GM23338 (cell line): ENCODE results near the gene SVIL. TPM values are rescaled to one million over a fixed set of nuclear protein-coding genes. Genes with fewer than 3 reads are reported as not detected.

Experiments used
- ATAC-seq: fragments of 200-7000 bp; cut with Tn5 transposase; 3 replicates; pipeline ENCODE4 v1.9.1; 2020
- DNase-seq: peaks from one replicate; pipeline ENCODE4 v3.0.0-alpha.2; 2015; ENCODE audit warnings: low spot score
- H2AFZ ChIP-seq: fragments of 200-600 bp; sonication (generic); 2 replicates; pipeline ENCODE4 v1.8.0; 2016; ENCODE audit warnings: antibody characterized with exemption, mild to moderate bottlenecking, moderate library complexity
- H3F3A ChIP-seq: fragments of 200-600 bp; sonication (generic); replicated peaks from 2 replicates; pipeline ENCODE4 v1.8.0; 2017; ENCODE audit warnings: antibody characterized with exemption, mixed run types, low read depth
- H3K27ac ChIP-seq: fragments of 200-600 bp; sonication (generic); 2 replicates; pipeline ENCODE4 v1.6.1; 2016; ENCODE audit warnings: low read depth
- H3K27me3 ChIP-seq: fragments of 200-600 bp; sonication (generic); 2 replicates; pipeline ENCODE4 v1.8.0; 2016; ENCODE audit warnings: mild to moderate bottlenecking, mixed run types, moderate library complexity; ENCODE audit not compliant: insufficient read depth
- H3K36me3 ChIP-seq: fragments of 200-600 bp; sonication (generic); 2 replicates; pipeline ENCODE4 v1.8.0; 2016; ENCODE audit warnings: mild to moderate bottlenecking; ENCODE audit not compliant: insufficient read depth
- H3K4me1 ChIP-seq: fragments of 200-600 bp; sonication (generic); 2 replicates; pipeline ENCODE4 v1.8.0; 2016; ENCODE audit warnings: mild to moderate bottlenecking, moderate library complexity; ENCODE audit not compliant: insufficient read depth
- H3K4me2 ChIP-seq: fragments of 200-600 bp; sonication (generic); 2 replicates; pipeline ENCODE4 v1.7.1; 2017; ENCODE audit warnings: mixed run types
- H3K4me3 ChIP-seq: fragments of 200-600 bp; sonication (generic); 2 replicates; pipeline ENCODE4 v1.6.1; 2016; ENCODE audit warnings: mixed run types
- H3K79me2 ChIP-seq: fragments of 200-600 bp; sonication (generic); replicated peaks from 2 replicates; pipeline ENCODE4 v1.8.0; 2017; ENCODE audit warnings: mild to moderate bottlenecking; ENCODE audit not compliant: insufficient read depth
- H3K9me2 ChIP-seq: fragments of 200-600 bp; sonication (generic); 2 replicates; pipeline ENCODE4 v1.8.0; 2017; ENCODE audit not compliant: insufficient read depth
- H4K20me1 ChIP-seq: fragments of 200-600 bp; sonication (generic); replicated peaks from 2 replicates; pipeline ENCODE4 v1.8.0; 2017; ENCODE audit warnings: mild to moderate bottlenecking; ENCODE audit not compliant: insufficient read depth
- H3K27ac Mint-ChIP-seq: 2 replicates; pipeline ENCODE4 v1.8.0; 2020; ENCODE audit warnings: inconsistent platforms, mild to moderate bottlenecking, moderate library complexity, mixed read lengths
- H3K27me3 Mint-ChIP-seq: 3 replicates; pipeline ENCODE4 v1.8.0; 2022; ENCODE audit warnings: low read depth, mild to moderate bottlenecking, moderate library complexity, mixed read lengths, inconsistent platforms; ENCODE audit not compliant: insufficient read depth, poor library complexity
- H3K36me3 Mint-ChIP-seq: 3 replicates; pipeline ENCODE4 v1.8.0; 2021; ENCODE audit warnings: low read depth, mild to moderate bottlenecking, inconsistent platforms, moderate library complexity, mixed read lengths
- H3K4me1 Mint-ChIP-seq: 3 replicates; pipeline ENCODE4 v1.8.0; 2020; ENCODE audit warnings: mild to moderate bottlenecking, inconsistent platforms, mixed read lengths
- H3K4me3 Mint-ChIP-seq: 3 replicates; pipeline ENCODE4 v1.8.0; 2021; ENCODE audit warnings: moderate library complexity, mild to moderate bottlenecking, inconsistent platforms, mixed read lengths
- H3K9me3 Mint-ChIP-seq: 3 replicates; pipeline ENCODE4 v1.8.0; 2020; ENCODE audit warnings: moderate library complexity, mild to moderate bottlenecking, inconsistent platforms, mixed read lengths
- CREB1 ChIP-seq: fragments of 250-450 bp; sonication (Bioruptor Pico); IDR thresholded peaks from 2 replicates; pipeline ENCODE4 v1.5.0; 2020; ENCODE audit warnings: low read depth, mild to moderate bottlenecking, moderate library complexity
- EZH2 ChIP-seq: fragments of 200-600 bp; sonication (generic); IDR thresholded peaks from one replicate; pipeline ENCODE4 v1.8.0; 2017; ENCODE audit warnings: antibody characterized with exemption, mild to moderate bottlenecking, low read depth; ENCODE audit not compliant: unreplicated experiment
- JUNB ChIP-seq: IDR thresholded peaks from one replicate; pipeline ENCODE4 v1.6.1; 2016; ENCODE audit warnings: antibody characterized with exemption; ENCODE audit not compliant: unreplicated experiment
- NANOG ChIP-seq: IDR thresholded peaks from 2 replicates; pipeline ENCODE4 v1.6.1; 2016; ENCODE audit warnings: antibody characterized with exemption, borderline replicate concordance
- STAT1 ChIP-seq: IDR thresholded peaks from one replicate; pipeline ENCODE4 v1.6.1; 2016; ENCODE audit warnings: antibody characterized with exemption; ENCODE audit not compliant: unreplicated experiment
- ZNF114 ChIP-seq: fragments of 250-450 bp; sonication (Bioruptor Pico); IDR thresholded peaks from 2 replicates; pipeline ENCODE4 v1.5.0; 2020; ENCODE audit warnings: mild to moderate bottlenecking, moderate library complexity
- polyA plus RNA-seq: library from polyadenylated mRNA; unstranded; fragments of >200 nt; fragmentation: Nextera tagmentation; extraction: Ambion mirVana; gene quantifications from 2 replicates; pipeline ENCODE4 v1.2.1, GENCODE V29; 2016
- total RNA-seq: library from RNA; depleted of rRNA; stranded (reverse); fragments of >200 nt; shearing (Covaris generic); gene quantifications from 2 replicates; pipeline ENCODE4 v1.2.3, GENCODE V29; 2014
- TF ChIP-seq, protein P1 (sequence below): IDR thresholded peaks from one replicate; pipeline ENCODE4 v1.6.1; 2018; ENCODE audit warnings: antibody characterized with exemption; ENCODE audit not compliant: unreplicated experiment
- TF ChIP-seq, protein P2 (sequence below): fragments of 250-450 bp; sonication (Bioruptor Pico); IDR thresholded peaks from 2 replicates; pipeline ENCODE4 v1.5.0; 2020; ENCODE audit warnings: mild to moderate bottlenecking, moderate library complexity
- TF ChIP-seq, protein P3 (sequence below): IDR thresholded peaks from 2 replicates; pipeline ENCODE4 v1.6.1; 2016; ENCODE audit warnings: antibody characterized with exemption

The SVIL gene
- total and polyA plus RNA-seq, 2 experiments from 2014 or later: 8.8 to 34.9 TPM

DNA sequence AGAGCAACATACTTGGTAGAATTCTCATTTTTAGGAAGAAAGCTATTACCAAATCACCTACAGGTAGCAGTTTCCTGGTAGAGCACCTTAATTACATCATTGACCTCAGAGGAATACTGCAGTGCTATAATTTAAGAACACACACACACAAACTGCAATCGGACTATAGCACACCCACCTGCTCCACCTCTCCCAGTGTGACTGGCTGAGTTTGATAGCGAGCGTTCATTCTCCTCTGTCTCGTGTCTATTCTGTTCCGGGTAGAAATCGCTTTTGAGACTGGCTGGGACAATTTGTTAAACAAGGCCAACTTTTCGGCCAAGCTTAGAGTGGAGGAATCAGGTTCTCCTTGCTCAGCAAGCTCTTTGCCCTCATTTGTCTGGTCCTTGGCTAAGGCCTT, 110.5 kb downstream of the SVIL start (continued):
- TF ChIP-seq, protein P1, sequence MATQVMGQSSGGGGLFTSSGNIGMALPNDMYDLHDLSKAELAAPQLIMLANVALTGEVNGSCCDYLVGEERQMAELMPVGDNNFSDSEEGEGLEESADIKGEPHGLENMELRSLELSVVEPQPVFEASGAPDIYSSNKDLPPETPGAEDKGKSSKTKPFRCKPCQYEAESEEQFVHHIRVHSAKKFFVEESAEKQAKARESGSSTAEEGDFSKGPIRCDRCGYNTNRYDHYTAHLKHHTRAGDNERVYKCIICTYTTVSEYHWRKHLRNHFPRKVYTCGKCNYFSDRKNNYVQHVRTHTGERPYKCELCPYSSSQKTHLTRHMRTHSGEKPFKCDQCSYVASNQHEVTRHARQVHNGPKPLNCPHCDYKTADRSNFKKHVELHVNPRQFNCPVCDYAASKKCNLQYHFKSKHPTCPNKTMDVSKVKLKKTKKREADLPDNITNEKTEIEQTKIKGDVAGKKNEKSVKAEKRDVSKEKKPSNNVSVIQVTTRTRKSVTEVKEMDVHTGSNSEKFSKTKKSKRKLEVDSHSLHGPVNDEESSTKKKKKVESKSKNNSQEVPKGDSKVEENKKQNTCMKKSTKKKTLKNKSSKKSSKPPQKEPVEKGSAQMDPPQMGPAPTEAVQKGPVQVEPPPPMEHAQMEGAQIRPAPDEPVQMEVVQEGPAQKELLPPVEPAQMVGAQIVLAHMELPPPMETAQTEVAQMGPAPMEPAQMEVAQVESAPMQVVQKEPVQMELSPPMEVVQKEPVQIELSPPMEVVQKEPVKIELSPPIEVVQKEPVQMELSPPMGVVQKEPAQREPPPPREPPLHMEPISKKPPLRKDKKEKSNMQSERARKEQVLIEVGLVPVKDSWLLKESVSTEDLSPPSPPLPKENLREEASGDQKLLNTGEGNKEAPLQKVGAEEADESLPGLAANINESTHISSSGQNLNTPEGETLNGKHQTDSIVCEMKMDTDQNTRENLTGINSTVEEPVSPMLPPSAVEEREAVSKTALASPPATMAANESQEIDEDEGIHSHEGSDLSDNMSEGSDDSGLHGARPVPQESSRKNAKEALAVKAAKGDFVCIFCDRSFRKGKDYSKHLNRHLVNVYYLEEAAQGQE: no peak
- TF ChIP-seq, protein P2, sequence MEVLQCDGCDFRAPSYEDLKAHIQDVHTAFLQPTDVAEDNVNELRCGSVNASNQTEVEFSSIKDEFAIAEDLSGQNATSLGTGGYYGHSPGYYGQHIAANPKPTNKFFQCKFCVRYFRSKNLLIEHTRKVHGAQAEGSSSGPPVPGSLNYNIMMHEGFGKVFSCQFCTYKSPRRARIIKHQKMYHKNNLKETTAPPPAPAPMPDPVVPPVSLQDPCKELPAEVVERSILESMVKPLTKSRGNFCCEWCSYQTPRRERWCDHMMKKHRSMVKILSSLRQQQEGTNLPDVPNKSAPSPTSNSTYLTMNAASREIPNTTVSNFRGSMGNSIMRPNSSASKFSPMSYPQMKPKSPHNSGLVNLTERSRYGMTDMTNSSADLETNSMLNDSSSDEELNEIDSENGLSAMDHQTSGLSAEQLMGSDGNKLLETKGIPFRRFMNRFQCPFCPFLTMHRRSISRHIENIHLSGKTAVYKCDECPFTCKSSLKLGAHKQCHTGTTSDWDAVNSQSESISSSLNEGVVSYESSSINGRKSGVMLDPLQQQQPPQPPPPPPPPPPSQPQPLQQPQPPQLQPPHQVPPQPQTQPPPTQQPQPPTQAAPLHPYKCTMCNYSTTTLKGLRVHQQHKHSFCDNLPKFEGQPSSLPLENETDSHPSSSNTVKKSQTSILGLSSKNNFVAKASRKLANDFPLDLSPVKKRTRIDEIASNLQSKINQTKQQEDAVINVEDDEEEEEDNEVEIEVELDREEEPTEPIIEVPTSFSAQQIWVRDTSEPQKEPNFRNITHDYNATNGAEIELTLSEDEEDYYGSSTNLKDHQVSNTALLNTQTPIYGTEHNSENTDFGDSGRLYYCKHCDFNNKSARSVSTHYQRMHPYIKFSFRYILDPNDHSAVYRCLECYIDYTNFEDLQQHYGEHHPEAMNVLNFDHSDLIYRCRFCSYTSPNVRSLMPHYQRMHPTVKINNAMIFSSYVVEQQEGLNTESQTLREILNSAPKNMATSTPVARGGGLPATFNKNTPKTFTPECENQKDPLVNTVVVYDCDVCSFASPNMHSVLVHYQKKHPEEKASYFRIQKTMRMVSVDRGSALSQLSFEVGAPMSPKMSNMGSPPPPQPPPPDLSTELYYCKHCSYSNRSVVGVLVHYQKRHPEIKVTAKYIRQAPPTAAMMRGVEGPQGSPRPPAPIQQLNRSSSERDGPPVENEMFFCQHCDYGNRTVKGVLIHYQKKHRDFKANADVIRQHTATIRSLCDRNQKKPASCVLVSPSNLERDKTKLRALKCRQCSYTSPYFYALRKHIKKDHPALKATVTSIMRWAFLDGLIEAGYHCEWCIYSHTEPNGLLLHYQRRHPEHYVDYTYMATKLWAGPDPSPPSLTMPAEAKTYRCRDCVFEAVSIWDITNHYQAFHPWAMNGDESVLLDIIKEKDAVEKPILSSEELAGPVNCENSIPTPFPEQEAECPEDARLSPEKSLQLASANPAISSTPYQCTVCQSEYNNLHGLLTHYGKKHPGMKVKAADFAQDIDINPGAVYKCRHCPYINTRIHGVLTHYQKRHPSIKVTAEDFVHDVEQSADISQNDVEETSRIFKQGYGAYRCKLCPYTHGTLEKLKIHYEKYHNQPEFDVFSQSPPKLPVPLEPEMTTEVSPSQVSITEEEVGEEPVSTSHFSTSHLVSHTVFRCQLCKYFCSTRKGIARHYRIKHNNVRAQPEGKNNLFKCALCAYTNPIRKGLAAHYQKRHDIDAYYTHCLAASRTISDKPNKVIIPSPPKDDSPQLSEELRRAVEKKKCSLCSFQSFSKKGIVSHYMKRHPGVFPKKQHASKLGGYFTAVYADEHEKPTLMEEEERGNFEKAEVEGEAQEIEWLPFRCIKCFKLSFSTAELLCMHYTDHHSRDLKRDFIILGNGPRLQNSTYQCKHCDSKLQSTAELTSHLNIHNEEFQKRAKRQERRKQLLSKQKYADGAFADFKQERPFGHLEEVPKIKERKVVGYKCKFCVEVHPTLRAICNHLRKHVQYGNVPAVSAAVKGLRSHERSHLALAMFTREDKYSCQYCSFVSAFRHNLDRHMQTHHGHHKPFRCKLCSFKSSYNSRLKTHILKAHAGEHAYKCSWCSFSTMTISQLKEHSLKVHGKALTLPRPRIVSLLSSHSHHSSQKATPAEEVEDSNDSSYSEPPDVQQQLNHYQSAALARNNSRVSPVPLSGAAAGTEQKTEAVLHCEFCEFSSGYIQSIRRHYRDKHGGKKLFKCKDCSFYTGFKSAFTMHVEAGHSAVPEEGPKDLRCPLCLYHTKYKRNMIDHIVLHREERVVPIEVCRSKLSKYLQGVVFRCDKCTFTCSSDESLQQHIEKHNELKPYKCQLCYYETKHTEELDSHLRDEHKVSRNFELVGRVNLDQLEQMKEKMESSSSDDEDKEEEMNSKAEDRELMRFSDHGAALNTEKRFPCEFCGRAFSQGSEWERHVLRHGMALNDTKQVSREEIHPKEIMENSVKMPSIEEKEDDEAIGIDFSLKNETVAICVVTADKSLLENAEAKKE (CRISPR knock-in tag): no peak
- TF ChIP-seq EZH2 (no peak), STAT1 (no peak), JUNB (no peak)

DNA sequence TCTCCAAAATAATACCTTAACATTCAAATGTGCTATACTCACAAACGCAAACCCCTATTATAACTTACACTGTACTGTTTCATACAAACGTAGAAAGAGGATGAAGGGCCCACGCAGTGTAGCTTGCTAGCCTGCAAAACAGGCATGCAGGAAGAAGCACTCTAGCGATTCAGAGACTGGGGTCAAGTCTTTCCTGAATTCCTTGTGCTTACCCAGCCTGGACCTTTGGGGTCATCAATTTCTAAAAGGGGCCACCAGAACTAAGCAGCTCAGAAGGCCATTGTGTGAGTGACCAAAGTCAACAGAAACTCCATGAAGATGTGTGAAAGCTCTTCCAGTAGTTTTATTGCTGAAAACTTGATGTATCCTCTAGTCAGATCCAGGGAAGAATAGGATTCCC, 111.9 kb downstream of the SVIL start:
- Histone ChIP-seq H3K79me2 (no peaks in the 10 kb centered on the region), H3K27me3 (no peaks in the 10 kb centered on the region), H3K4me2 (no peak overlapping the region), H2AFZ (no peak overlapping the region), H3K27ac (no peak overlapping the region), H4K20me1 (no peaks in the 10 kb centered on the region), H3K9me2 (no peaks in the 10 kb centered on the region), H3K4me1 (no peaks in the 10 kb centered on the region), H3F3A (no peaks in the 10 kb centered on the region), H3K4me3 (no peak overlapping the region), H3K36me3 (no peaks in the 10 kb centered on the region)
- H3K4me3 Mint-ChIP-seq: no peak overlapping the region
- H3K27me3 Mint-ChIP-seq: peaks cover 3% of the 10 kb centered on the region
- no peak for ATAC-seq
- H3K9me3 Mint-ChIP-seq: no peaks in the 10 kb centered on the region
- no peak for DNase-seq
- H3K4me1 Mint-ChIP-seq: peaks cover 8% of the 10 kb centered on the region; the same call in 2 of the 3 replicates
- peaks cover 8% of the 10 kb centered on the region for H3K36me3 Mint-ChIP-seq
- no peak overlapping the region for H3K27ac Mint-ChIP-seq
- TF ChIP-seq, protein P3, sequence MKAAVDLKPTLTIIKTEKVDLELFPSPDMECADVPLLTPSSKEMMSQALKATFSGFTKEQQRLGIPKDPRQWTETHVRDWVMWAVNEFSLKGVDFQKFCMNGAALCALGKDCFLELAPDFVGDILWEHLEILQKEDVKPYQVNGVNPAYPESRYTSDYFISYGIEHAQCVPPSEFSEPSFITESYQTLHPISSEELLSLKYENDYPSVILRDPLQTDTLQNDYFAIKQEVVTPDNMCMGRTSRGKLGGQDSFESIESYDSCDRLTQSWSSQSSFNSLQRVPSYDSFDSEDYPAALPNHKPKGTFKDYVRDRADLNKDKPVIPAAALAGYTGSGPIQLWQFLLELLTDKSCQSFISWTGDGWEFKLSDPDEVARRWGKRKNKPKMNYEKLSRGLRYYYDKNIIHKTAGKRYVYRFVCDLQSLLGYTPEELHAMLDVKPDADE: no peak
- no peak for TF ChIP-seq CREB1
- TF ChIP-seq JUNB: no peak
- TF ChIP-seq, protein P1: no peak
- TF ChIP-seq NANOG: no peak
- no peak for TF ChIP-seq ZNF114 (CRISPR knock-in tag)
